Esophagus muscularis mucosa (tissue), 4 donors: ENCODE data around the gene TMEM123. TPM values are rescaled to one million over a fixed set of nuclear protein-coding genes. Genes with fewer than 3 reads are reported as not detected.

Experiments
- DNase-seq: peaks from one replicate; pipeline ENCODE4 v3.0.0-alpha.2; 2017; ENCODE audit errors: extremely low spot score
- H3K27ac ChIP-seq, 4 donors: fragments of 200-600 bp; sonication (generic); replicated peaks in 1 of 4; 1 replicate in 3 of 4; 2 replicates in 1 of 4; pipeline ENCODE4 v1.5.1; 2016 to 2019; ENCODE audit warnings: mild to moderate bottlenecking in 1 of 4
- H3K27me3 ChIP-seq, 4 donors: fragments of 200-600 bp; sonication (generic); one replicate each; pipeline versions ENCODE4 v1.5.1 to v1.6.0; 2016 to 2019
- H3K36me3 ChIP-seq, 4 donors: fragments of 200-600 bp; sonication (generic); one replicate each; pipeline ENCODE4 v1.5.1; 2016 to 2019
- H3K4me1 ChIP-seq, 4 donors: fragments of 200-600 bp; sonication (generic); one replicate each; pipeline ENCODE4 v1.5.1; 2016 to 2019
- H3K4me3 ChIP-seq, 4 donors: fragments of 200-600 bp; sonication (generic); 1 replicate in 2 of 4; 2 replicates in 2 of 4; pipeline ENCODE4 v1.5.1; 2016 to 2019; ENCODE audit warnings: mild to moderate bottlenecking in 4 of 4, moderate library complexity in 1 of 4
- H3K9me3 ChIP-seq, 4 donors: fragments of 200-600 bp; sonication (generic); 1 replicate in 3 of 4; 2 replicates in 1 of 4; pipeline ENCODE4 v1.5.1; 2016 to 2019
- EP300 ChIP-seq: sonication (generic); formaldehyde crosslinking; IDR thresholded peaks from one replicate; pipeline ENCODE4 v1.6.1; 2017; ENCODE audit warnings: antibody characterized with exemption
- POLR2A ChIP-seq: fragments of 450-650 bp; IDR thresholded peaks from one replicate; pipeline ENCODE4 v1.6.1; 2017; ENCODE audit warnings: antibody characterized with exemption, moderate library complexity, mild to moderate bottlenecking, low read depth
- POLR2AphosphoS5 ChIP-seq, 2 donors: sonication (generic); formaldehyde crosslinking; IDR thresholded peaks; one replicate each; pipeline ENCODE4 v1.6.1; 2017; ENCODE audit warnings: antibody characterized with exemption in 2 of 2
- WGBS: methylation state at CpG from one replicate; pipeline ENCODE4 v1.1.5; 2018; 5-methylcytosine and 5-hydroxymethylcytosine counted together
- intact Hi-C: fragments of 100-400 bp; cut with DNase I; formaldehyde crosslinking; loops from one replicate; pipeline ENCODE4 v1.15.1; 2023
- total RNA-seq, 4 donors: library from RNA; depleted of rRNA; stranded (reverse); fragments of >200 nt; gene quantifications; one replicate each; pipeline versions ENCODE4 v1.1.0 to v1.2.1, GENCODE V29; 2016
- TF ChIP-seq, protein P1 (sequence below), 3 experiments: fragments of 200-600 bp in 2 of 3; fragments of 450-650 bp in 1 of 3; sonication (generic) in 2 of 3; IDR thresholded peaks; one replicate each; pipeline ENCODE4 v1.5.1; 2017 to 2019; ENCODE audit warnings: antibody characterized with exemption in 3 of 3, mild to moderate bottlenecking in 2 of 3, moderate library complexity in 1 of 3

Gene TMEM123
- total RNA-seq, 4 donors from 2014 or later = 82.7 to 116 (median 88.8) TPM

DNA sequence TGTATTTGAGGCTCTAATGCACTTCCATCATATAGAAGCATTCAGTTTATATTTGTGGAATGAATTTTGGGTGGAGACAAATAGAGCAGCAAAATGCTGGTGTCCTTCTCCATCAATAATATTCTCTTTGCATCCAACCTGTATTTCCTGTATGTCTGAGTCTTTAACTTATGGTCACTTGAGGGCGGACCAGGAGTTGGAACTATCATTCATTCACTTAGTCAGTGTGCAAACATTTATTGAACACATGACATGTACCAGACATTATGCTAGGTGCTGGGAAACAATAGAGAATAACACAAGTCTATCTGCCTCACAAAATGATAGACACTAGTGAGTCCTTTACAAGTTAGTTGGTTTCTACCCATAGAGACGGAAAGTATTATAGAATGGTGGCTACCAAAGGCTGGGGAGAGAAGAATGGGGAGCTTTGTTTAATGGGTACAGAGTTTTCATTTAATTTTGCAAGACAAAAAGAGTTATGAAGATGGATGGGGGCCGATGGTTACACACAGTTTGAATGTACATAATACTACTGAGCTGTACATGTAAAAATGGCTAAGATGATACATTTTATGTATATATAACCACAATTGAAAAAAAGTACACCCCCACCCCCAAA lies 4.6 kb upstream of the TMEM123 start:
- intact Hi-C loops = no loop called here
- peaks cover 7 to 10% (median 8%) of the 10 kb centered on the region in 4 donors for H3K4me1 ChIP-seq
- DNase-seq = no peak
- 90% methylated on average over 3 of the region's 3 CpGs for WGBS
- no peak overlapping the region for H3K4me3 ChIP-seq
- TF ChIP-seq, protein P1, sequence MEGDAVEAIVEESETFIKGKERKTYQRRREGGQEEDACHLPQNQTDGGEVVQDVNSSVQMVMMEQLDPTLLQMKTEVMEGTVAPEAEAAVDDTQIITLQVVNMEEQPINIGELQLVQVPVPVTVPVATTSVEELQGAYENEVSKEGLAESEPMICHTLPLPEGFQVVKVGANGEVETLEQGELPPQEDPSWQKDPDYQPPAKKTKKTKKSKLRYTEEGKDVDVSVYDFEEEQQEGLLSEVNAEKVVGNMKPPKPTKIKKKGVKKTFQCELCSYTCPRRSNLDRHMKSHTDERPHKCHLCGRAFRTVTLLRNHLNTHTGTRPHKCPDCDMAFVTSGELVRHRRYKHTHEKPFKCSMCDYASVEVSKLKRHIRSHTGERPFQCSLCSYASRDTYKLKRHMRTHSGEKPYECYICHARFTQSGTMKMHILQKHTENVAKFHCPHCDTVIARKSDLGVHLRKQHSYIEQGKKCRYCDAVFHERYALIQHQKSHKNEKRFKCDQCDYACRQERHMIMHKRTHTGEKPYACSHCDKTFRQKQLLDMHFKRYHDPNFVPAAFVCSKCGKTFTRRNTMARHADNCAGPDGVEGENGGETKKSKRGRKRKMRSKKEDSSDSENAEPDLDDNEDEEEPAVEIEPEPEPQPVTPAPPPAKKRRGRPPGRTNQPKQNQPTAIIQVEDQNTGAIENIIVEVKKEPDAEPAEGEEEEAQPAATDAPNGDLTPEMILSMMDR (IDR thresholded peaks at IDR 0.05) = no peak
- TF ChIP-seq POLR2AphosphoS5 (IDR thresholded peaks at IDR 0.05) (no peak), EP300 (no peak), POLR2A (no peak)
- no peaks in the 10 kb centered on the region for H3K27me3 ChIP-seq
- H3K36me3 ChIP-seq = no peaks in the 10 kb centered on the region
- H3K9me3 ChIP-seq = no peaks in the 10 kb centered on the region
- H3K27ac ChIP-seq = no peak overlapping the region

DNA sequence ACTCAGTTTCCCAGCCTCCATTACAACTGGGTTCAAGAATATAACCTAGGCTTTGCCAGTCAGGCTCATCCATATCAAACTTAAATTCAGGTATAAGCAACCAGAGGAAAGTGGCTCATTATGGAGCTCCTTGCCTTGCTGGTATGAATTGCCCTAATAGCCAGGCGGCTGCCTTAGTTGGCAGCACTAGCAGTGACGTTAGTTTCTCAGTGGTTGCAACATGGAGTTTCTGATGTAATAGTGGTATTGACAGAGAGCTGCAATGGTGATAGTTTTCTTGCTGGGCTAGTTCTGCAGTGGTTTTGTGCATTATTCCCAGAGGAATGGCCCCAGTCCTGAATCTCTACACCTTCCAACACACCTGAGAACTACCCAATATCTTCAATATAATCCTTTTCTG lies 3.8 kb upstream of the TMEM123 start:
- H3K9me3 ChIP-seq = no peaks in the 10 kb centered on the region
- no peak overlapping the region for H3K4me3 ChIP-seq
- H3K27ac ChIP-seq = no peak overlapping the region
- intact Hi-C loops = no loop called here
- WGBS = 84% methylated on average over 2 of the region's 2 CpGs
- no peak for DNase-seq
- no peaks in the 10 kb centered on the region for H3K36me3 ChIP-seq
- peaks cover 7 to 11% (median 8%) of the 10 kb centered on the region in 4 donors for H3K4me1 ChIP-seq
- TF ChIP-seq POLR2A = no peak
- no peak for TF ChIP-seq EP300
- TF ChIP-seq, protein P1 (IDR thresholded peaks at IDR 0.05) = no peak
- no peak for TF ChIP-seq POLR2AphosphoS5 (IDR thresholded peaks at IDR 0.05)
- H3K27me3 ChIP-seq = no peaks in the 10 kb centered on the region

DNA sequence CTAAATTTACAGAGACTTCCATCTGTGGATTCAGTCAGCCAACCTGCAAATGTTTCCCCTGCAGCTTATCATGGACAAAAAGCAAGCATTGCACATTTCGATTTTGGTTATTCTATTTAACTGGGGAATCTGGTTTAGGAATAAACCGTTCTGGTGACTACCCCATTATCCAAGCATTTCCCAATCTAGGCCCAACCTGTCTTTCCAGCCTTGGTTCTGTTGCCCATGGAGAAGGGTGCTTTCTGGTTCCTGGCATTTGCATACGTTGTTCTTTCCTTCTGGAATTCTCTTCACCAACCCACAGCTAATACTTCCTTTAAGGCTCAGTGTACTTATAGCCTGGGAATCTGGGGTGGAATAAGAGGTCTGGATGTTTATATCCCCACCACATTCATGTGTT lies 1.4 kb upstream of the TMEM123 start:
- Histone ChIP-seq H3K27me3 (no peaks in the 10 kb centered on the region), H3K27ac (no peak overlapping the region), H3K36me3 (no peaks in the 10 kb centered on the region), H3K4me3 (no peak overlapping the region), H3K9me3 (no peaks in the 10 kb centered on the region), H3K4me1 (peaks cover 18 to 35% (median 31%) of the 10 kb centered on the region in 4 donors)
- WGBS = 86% methylated on average over 3 of the region's 3 CpGs
- intact Hi-C loops = loop anchor here (5.0 kb wide), 2 partner anchors 62 to 112 kb away; no protein-coding TSS in a partner anchor
- DNase-seq = no peak
- TF ChIP-seq, protein P1 (IDR thresholded peaks at IDR 0.05) = no peak
- no peak for TF ChIP-seq POLR2A

DNA sequence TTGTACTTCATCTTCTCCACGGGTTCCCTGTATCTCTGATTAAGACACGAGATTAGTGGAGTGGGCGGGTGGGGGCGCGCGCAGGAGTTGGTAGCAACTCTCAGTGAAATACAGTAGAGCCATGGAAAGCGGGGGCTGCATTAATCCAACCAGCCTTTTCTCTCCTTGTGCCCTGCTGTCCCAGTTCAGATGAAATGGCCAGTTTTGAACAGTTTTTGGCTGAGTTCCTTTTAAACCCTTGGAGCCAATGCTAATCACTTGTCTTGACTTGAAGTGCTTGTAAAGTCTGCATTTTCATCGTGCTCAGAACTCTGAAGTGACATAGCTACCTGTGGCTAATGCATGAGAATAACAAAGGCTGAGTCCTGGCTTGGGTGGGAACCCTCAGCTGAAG lies 734 bp upstream of the TMEM123 start:
- peak overlapping the region; percentile 76 to 97 (median 80) for H3K4me3 ChIP-seq
- no peak for DNase-seq
- intact Hi-C loops = loop anchor here (5.0 kb wide), 2 partner anchors 61 to 111 kb away; no protein-coding TSS in a partner anchor
- no peaks in the 10 kb centered on the region for H3K36me3 ChIP-seq
- TF ChIP-seq EP300 (no peak), POLR2A (no peak)
- no peaks in the 10 kb centered on the region for H3K27me3 ChIP-seq
- peaks cover 18 to 42% (median 36%) of the 10 kb centered on the region in 4 donors for H3K4me1 ChIP-seq
- no peaks in the 10 kb centered on the region for H3K9me3 ChIP-seq
- WGBS = 4% methylated on average over 8 of the region's 8 CpGs
- peak overlapping the region; percentile 82 to 90 (median 90) for H3K27ac ChIP-seq

DNA sequence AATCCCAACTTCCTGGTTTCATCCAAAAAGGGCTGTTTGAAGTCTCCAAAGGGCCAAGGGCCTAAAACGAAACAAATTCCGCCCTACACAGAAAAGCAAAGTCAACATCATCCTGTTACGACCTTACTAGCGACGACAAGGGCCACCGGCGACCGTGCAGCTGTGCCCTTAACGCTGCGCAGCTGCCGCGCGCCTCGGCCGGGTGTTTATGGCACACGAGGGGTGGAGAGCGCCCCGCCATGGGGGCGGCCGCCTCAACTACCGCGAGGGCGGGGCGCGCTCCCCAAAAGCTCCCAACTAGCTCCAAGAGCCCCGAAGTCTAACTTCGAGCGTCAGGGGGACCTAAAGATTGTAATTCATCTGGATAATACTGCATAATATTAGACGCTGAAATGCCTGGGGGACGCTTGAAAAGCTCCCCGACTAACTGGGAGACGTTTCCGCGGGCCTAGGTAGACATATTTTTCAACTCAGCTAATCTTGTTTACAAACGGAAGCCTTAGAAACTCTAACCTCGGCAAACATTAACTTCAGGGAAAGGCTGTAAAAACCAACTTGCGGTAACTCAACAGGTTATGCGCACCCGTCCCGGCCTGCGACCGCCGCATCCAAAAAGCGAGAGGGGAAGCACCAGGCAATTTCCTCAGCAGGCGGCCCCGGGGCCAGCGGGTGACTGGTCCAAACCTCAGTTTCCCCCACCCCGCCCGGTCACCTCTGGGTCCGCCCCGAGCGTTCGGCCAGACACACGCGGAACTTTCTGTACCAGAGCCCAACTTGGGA lies 694 bp downstream of the TMEM123 start:
- WGBS = 4% methylated on average over 41 of the region's 55 CpGs
- no peaks in the 10 kb centered on the region for H3K9me3 ChIP-seq
- H3K36me3 ChIP-seq = peaks cover 0 to 7% (median 2%) of the 10 kb centered on the region in 4 donors
- DNase-seq = no peak
- peak; percentile 43 to 72 for TF ChIP-seq POLR2AphosphoS5 (IDR thresholded peaks at IDR 0.05)
- no peak for TF ChIP-seq POLR2A
- TF ChIP-seq, protein P1 (IDR thresholded peaks at IDR 0.05) = peak in 1 of 3 experiments; percentile 24
- no peak for TF ChIP-seq EP300
- peaks cover 18 to 42% (median 37%) of the 10 kb centered on the region in 4 donors for H3K4me1 ChIP-seq
- no peaks in the 10 kb centered on the region for H3K27me3 ChIP-seq
- peak overlapping the region; percentile 76 to 97 (median 80) for H3K4me3 ChIP-seq
- H3K27ac ChIP-seq = peak overlapping the region; percentile 82 to 90 (median 90)
- intact Hi-C loops = loop anchor here (5.0 kb wide), 2 partner anchors 60 to 110 kb away; no protein-coding TSS in a partner anchor
